Activated T-helper 2 cell treated with anti-CD3 and anti-CD28 coated beads, Interferon-gamma antibody, Interleukin-2, Interleukin-4, amounts not matched to agents 10 μg/mL and 5 μg/mL and 100 μg/mL, durations not matched to agents 14 hours and 24 hours and 36 hours (primary cell): ENCODE measurements around the gene RAB8A. TPM values are rescaled to one million over a fixed set of nuclear protein-coding genes. Genes with fewer than 3 reads are reported as not detected.
A peak's percentile ranks its signal among the peaks of the same experiment; 100 is the strongest.

ENCODE experiments used
- DNase-seq: peaks from one replicate; pipeline ENCODE4 v3.0.0; 2021; ENCODE audit warnings: low spot score
- H3K27ac Mint-ChIP-seq: one replicate; pipeline ENCODE4 v1.8.0; 2021; ENCODE audit warnings: mixed read lengths
- H3K27me3 Mint-ChIP-seq: one replicate; pipeline ENCODE4 v1.8.0; 2021; ENCODE audit warnings: low read depth, mixed read lengths
- H3K36me3 Mint-ChIP-seq: one replicate; pipeline ENCODE4 v1.8.0; 2021; ENCODE audit warnings: low read depth, mixed read lengths
- H3K4me1 Mint-ChIP-seq: one replicate; pipeline ENCODE4 v1.8.0; 2021; ENCODE audit warnings: low read depth, mixed read lengths
- H3K4me3 Mint-ChIP-seq: one replicate; pipeline ENCODE4 v1.8.0; 2021; ENCODE audit warnings: low read depth, mild to moderate bottlenecking, moderate library complexity, mixed read lengths
- H3K9me3 Mint-ChIP-seq: one replicate; pipeline ENCODE4 v1.8.0; 2021; ENCODE audit warnings: mixed read lengths
- intact Hi-C: fragments of 100-400 bp; cut with micrococcal nuclease; formaldehyde crosslinking; loops from one replicate; pipeline ENCODE4 v1.15.1; 2023
- total RNA-seq: library from RNA; stranded (reverse); gene quantifications from 2 replicates; pipeline ENCODE4 v1.2.3, GENCODE V29; 2022

The RAB8A gene
- total RNA-seq, 1 donor from 2014 or later: 256 TPM

DNA sequence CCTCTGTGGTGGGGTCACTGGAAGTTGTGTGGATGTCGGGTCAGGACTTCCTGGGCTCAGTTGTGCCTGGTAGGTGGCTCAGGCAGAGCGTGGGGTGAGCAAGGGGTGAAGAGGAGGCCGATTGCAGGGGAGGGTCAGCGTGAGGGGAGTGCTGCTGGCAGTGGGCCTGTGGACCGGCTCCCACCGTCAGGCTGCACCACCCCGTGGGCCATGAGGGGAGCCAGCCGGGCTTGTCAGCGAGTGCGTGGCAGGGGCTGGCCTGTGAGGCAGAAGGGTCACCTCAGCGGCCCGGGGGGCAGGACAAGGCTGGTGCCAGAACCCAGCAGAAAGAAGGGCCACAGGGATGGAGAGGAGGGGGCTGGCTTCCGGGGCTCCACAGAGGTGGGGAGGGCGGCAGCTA, 13.3 kb downstream of the RAB8A start:
- H3K27me3 Mint-ChIP-seq: no peaks in the 10 kb centered on the region
- H3K4me1 Mint-ChIP-seq: peaks cover 3% of the 10 kb centered on the region
- no peak for DNase-seq
- H3K27ac Mint-ChIP-seq: peak overlapping the region; percentile 46
- no peaks in the 10 kb centered on the region for H3K9me3 Mint-ChIP-seq
- peaks cover 88% of the 10 kb centered on the region for H3K36me3 Mint-ChIP-seq
- intact Hi-C loops: no loop called here
- no peak overlapping the region for H3K4me3 Mint-ChIP-seq

- H3K36me3 Mint-ChIP-seq: peaks cover 90% of the 10 kb centered on the region
- no peak overlapping the region for H3K27ac Mint-ChIP-seq
- no peaks in the 10 kb centered on the region for H3K9me3 Mint-ChIP-seq
- no peak overlapping the region for H3K4me3 Mint-ChIP-seq
- no peaks in the 10 kb centered on the region for H3K27me3 Mint-ChIP-seq
- peaks cover 2% of the 10 kb centered on the region for H3K4me1 Mint-ChIP-seq
- intact Hi-C loops: no loop called here
- DNase-seq: no peak
Observed at GRCh38 chr19:16125737-16126495, 14.2 kb downstream of the RAB8A start.

DNA sequence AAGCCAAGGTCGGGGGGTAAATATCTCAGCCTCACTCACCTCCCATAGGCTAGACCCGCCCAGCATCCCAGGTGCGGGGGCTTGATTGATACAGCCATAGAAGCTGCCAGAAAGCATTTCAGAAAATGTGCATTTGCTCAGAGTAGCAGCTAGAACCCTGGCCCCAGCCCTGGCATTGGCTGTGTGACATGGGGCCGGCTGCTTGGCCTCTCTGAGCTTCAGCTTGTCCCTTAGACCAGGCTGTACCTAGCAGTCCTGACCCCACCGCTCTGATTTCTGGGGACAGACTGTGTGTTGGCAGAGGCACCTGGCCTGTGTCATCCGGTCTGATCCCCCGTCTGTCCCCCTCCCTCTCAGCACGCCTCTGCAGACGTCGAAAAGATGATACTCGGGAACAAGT, 15.4 kb downstream of the RAB8A start:
- peaks cover 2% of the 10 kb centered on the region for H3K4me1 Mint-ChIP-seq
- peaks cover 90% of the 10 kb centered on the region for H3K36me3 Mint-ChIP-seq
- no peak overlapping the region for H3K27ac Mint-ChIP-seq
- no peak overlapping the region for H3K4me3 Mint-ChIP-seq
- H3K27me3 Mint-ChIP-seq: no peaks in the 10 kb centered on the region
- intact Hi-C loops: no loop called here
- DNase-seq: no peak
- no peaks in the 10 kb centered on the region for H3K9me3 Mint-ChIP-seq

- no peaks in the 10 kb centered on the region for H3K9me3 Mint-ChIP-seq
- H3K4me1 Mint-ChIP-seq: peaks cover 2% of the 10 kb centered on the region
- no peak overlapping the region for H3K4me3 Mint-ChIP-seq
- intact Hi-C loops: no loop called here
- no peak for DNase-seq
- peaks cover 90% of the 10 kb centered on the region for H3K36me3 Mint-ChIP-seq
- H3K27me3 Mint-ChIP-seq: no peaks in the 10 kb centered on the region
- H3K27ac Mint-ChIP-seq: no peak overlapping the region
Observed at GRCh38 chr19:16127776-16128371, 16.2 kb downstream of the RAB8A start.

DNA sequence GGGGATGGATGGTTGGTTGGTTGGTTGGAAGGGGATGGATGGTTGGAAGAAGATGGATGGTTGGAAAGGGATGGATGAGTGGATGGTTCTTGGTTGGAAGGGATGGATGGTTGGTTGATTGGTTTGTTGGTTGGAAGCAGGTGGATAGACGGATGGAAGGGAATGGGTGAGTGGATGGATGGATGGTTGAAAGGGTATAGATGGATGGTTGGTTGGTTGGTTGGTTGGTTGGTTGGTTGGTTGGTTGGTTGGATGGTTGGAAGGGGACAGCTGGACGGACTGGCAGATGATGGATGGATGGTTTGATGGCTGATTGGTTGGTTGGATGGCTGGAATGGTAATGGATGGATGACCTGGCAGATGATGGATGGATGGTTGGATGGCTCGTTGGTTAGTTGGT, 20.0 kb downstream of the RAB8A start:
- peaks cover 80% of the 10 kb centered on the region for H3K36me3 Mint-ChIP-seq
- intact Hi-C loops: no loop called here

DNA sequence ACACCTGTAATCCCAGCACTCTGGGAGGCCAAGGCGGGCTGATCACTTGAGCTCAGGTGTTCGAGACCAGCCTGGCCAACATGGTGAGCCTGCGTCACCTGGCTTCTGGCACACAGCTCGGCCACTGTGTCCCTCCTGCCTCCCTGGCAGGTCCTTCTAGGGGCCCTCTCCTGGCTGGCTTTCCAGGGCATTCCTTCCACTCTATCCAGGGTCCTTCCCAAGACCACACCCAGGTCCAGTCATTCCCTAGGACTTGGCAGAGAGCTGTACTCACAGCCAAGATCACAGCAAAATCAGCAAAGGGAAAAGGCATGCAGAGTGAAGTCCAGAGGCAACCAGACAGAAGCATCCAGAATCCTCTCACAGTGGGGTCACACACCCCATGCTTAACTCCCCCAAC, 22.1 kb downstream of the RAB8A start:
- no peaks in the 10 kb centered on the region for H3K9me3 Mint-ChIP-seq
- H3K36me3 Mint-ChIP-seq: peaks cover 63% of the 10 kb centered on the region
- no peak for DNase-seq
- H3K4me1 Mint-ChIP-seq: peaks cover 7% of the 10 kb centered on the region
- H3K27me3 Mint-ChIP-seq: no peaks in the 10 kb centered on the region
- intact Hi-C loops: no loop called here
- H3K4me3 Mint-ChIP-seq: no peak overlapping the region
- peak overlapping the region; percentile 20 for H3K27ac Mint-ChIP-seq

More for the DNA sequence above, 20.0 kb downstream of the RAB8A start:
- no peaks in the 10 kb centered on the region for H3K27me3 Mint-ChIP-seq
- no peak overlapping the region for H3K27ac Mint-ChIP-seq
- DNase-seq: no peak
- peaks cover under 1% of the 10 kb centered on the region for H3K4me1 Mint-ChIP-seq
- no peaks in the 10 kb centered on the region for H3K9me3 Mint-ChIP-seq
- no peak overlapping the region for H3K4me3 Mint-ChIP-seq

- peak overlapping the region; percentile 38 for H3K27ac Mint-ChIP-seq
- no peaks in the 10 kb centered on the region for H3K9me3 Mint-ChIP-seq
- H3K4me1 Mint-ChIP-seq: peaks cover 7% of the 10 kb centered on the region
Observed at GRCh38 chr19:16134510-16134909, 22.8 kb downstream of the RAB8A start.

DNA sequence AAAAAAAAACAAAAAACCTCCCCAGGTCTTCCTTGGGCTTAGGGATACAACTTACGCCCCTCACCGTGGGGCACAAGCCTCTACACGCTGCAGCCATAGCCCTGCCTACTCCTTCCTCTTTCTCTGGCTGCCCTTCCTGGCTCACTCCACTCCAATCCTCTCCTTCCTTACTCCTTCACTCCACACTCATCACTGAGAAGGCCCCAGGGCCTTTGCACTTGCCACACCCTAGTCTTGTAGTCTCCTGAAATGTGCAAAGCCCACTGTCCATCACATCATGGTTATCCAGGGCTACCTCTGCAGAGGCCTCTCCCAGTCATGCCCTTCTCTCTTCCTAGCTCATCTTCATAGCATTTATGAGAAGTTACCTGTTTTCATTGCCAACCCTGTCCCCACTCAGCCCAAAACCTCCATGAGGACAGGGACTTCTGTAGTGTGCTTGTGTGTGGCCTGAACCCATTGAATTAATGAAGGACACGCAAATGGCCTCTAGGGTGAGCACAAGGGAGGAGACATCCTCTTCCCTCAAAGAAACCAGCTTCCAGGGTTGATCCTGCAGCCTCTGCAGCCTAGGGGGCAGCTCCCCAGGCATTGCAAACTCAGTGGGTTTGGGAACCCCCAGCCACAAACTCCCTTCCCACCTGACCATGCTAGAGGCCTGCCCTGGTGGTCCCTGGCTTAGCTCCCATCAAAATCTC, 23.9 kb downstream of the RAB8A start:
- no peak overlapping the region for H3K4me3 Mint-ChIP-seq
- H3K27me3 Mint-ChIP-seq: no peaks in the 10 kb centered on the region
- intact Hi-C loops: no loop called here
- peaks cover 14% of the 10 kb centered on the region for H3K4me1 Mint-ChIP-seq
- no peak for DNase-seq
- H3K9me3 Mint-ChIP-seq: no peaks in the 10 kb centered on the region
- H3K36me3 Mint-ChIP-seq: peaks cover 47% of the 10 kb centered on the region
- H3K27ac Mint-ChIP-seq: no peak overlapping the region

More at GRCh38 chr19:16134510-16134909, 22.8 kb downstream of the RAB8A start:
- H3K4me3 Mint-ChIP-seq: no peak overlapping the region
- no peak for DNase-seq
- peaks cover 56% of the 10 kb centered on the region for H3K36me3 Mint-ChIP-seq
- H3K27me3 Mint-ChIP-seq: no peaks in the 10 kb centered on the region
- intact Hi-C loops: no loop called here

- Mint-ChIP-seq H3K4me1 (peaks cover 20% of the 10 kb centered on the region), H3K27ac (no peak overlapping the region)
Observed at GRCh38 chr19:16136185-16136999, 24.7 kb downstream of the RAB8A start.

DNA sequence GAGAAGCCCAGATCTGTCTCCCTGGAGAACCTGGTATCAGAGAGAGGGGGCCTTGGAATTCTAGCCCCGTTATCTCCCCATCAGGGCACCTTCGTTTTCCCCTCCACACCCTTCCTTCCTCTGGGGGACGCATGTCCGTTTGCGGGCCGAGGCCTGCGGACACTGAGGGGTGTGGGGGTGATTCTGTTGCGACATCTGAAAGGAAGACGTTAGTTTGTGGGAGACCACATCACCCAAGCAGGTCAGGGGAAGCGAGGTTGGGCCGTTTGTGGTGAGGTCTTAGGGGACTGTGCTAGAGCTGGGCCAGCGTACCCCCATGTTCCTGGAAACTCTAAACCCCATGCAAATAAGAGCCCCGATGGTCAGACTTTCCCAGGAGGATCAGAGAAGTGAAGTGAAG, 28.1 kb downstream of the RAB8A start:
- Mint-ChIP-seq H3K27ac (peak overlapping the region; percentile 60), H3K4me3 (no peak overlapping the region), H3K4me1 (peaks cover 35% of the 10 kb centered on the region), H3K27me3 (no peaks in the 10 kb centered on the region), H3K36me3 (peaks cover 13% of the 10 kb centered on the region), H3K9me3 (no peaks in the 10 kb centered on the region)
- intact Hi-C loops: no loop called here
- DNase-seq: no peak

More at GRCh38 chr19:16136185-16136999, 24.7 kb downstream of the RAB8A start:
- DNase-seq: no peak
- Mint-ChIP-seq H3K4me3 (no peak overlapping the region), H3K9me3 (no peaks in the 10 kb centered on the region), H3K27me3 (no peaks in the 10 kb centered on the region), H3K36me3 (peaks cover 38% of the 10 kb centered on the region)
- intact Hi-C loops: no loop called here

- Mint-ChIP-seq H3K27me3 (no peaks in the 10 kb centered on the region), H3K27ac (peak overlapping the region; percentile 43), H3K4me1 (peaks cover 40% of the 10 kb centered on the region), H3K9me3 (no peaks in the 10 kb centered on the region), H3K4me3 (peak overlapping the region; percentile 30), H3K36me3 (peaks cover 14% of the 10 kb centered on the region)
- intact Hi-C loops: no loop called here
- no peak for DNase-seq
Observed at GRCh38 chr19:16141043-16141442, 29.4 kb downstream of the RAB8A start.

DNA sequence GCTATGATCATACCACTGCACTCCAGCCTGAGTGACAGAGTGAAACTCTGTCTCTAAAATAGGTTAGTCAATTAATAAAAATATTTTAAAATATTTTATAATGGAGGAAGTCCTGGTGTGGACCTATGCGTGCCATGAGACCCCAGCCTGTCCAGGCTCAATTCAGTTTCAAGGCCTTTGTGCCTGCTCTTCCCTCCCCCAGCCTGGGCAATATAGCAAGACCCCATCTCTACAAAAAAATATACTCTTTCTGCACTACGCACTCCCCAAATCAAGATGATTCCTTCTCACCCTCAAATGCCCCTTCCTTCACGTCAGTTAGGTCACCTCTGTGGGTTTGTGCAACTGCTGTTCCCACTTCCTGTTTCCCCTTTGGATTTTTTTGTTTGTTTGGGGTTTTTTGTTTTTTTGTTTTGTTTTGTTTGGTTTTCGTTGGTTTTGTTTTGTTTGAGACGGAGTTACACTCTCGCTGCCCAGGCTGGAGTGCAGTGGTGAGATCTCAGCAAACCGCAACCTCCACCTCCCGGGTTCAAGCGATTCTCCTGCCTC, 30.4 kb downstream of the RAB8A start:
- Mint-ChIP-seq H3K9me3 (no peaks in the 10 kb centered on the region), H3K27ac (peak overlapping the region; percentile 50), H3K27me3 (no peaks in the 10 kb centered on the region), H3K36me3 (peaks cover 20% of the 10 kb centered on the region), H3K4me3 (peak overlapping the region; percentile 13), H3K4me1 (peaks cover 40% of the 10 kb centered on the region)
- no peak for DNase-seq
- intact Hi-C loops: loop anchor here (2.0 kb wide), 1 partner anchor 23 kb away; no protein-coding TSS in a partner anchor
